GM20000 (cell line): ENCODE results near the gene RBMY1J.
"Not testable (repeated sequence)": the region's sequence is repeated elsewhere in the genome, so short reads cannot be mapped to it uniquely, and the experiment has no call there.

Experiments used
- DNase-seq: peaks from one replicate; pipeline ENCODE4 v3.0.0; 2012; ENCODE audit warnings: low spot score
- TF ChIP-seq, protein P1 (sequence below): IDR thresholded peaks from 2 replicates; pipeline ENCODE4 v1.5.1; 2012; ENCODE audit warnings: mild to moderate bottlenecking, control low read depth; ENCODE audit errors: extremely low read depth, missing control alignments

Gene RBMY1J

DNA sequence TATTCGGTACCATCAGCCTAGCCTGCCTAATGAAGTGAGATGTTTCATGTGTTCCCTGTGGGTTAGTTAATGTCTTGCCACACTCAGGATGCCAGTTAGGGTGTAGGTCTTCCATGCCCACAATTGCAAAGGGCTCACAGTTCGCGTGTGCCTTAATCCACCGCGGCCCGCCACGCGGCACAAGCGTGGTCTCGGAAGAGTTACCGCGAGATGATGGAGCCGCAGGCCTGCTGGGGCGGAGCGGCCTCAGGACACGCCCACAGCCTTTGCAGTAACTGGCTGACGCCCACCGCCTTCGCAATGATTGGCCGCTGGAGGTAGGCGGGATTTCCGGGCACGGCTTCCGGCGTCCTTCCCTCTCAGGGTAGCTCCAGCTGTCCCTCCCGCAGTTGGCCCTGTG is at the start of gene RBMY1J:
TSS of gene RBMY1J (plus strand) at position 301 of the 400 bp plus-strand sequence. CDS start 2,038 bp downstream, outside the sequence.
- not testable (repeated sequence) for DNase-seq

GRCh38 chrY:22367416-22367815 is 35.8 kb upstream of the RBMY1J start:
- DNase-seq, result no peak
- TF ChIP-seq, protein P1, sequence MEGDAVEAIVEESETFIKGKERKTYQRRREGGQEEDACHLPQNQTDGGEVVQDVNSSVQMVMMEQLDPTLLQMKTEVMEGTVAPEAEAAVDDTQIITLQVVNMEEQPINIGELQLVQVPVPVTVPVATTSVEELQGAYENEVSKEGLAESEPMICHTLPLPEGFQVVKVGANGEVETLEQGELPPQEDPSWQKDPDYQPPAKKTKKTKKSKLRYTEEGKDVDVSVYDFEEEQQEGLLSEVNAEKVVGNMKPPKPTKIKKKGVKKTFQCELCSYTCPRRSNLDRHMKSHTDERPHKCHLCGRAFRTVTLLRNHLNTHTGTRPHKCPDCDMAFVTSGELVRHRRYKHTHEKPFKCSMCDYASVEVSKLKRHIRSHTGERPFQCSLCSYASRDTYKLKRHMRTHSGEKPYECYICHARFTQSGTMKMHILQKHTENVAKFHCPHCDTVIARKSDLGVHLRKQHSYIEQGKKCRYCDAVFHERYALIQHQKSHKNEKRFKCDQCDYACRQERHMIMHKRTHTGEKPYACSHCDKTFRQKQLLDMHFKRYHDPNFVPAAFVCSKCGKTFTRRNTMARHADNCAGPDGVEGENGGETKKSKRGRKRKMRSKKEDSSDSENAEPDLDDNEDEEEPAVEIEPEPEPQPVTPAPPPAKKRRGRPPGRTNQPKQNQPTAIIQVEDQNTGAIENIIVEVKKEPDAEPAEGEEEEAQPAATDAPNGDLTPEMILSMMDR, result no peak

DNA sequence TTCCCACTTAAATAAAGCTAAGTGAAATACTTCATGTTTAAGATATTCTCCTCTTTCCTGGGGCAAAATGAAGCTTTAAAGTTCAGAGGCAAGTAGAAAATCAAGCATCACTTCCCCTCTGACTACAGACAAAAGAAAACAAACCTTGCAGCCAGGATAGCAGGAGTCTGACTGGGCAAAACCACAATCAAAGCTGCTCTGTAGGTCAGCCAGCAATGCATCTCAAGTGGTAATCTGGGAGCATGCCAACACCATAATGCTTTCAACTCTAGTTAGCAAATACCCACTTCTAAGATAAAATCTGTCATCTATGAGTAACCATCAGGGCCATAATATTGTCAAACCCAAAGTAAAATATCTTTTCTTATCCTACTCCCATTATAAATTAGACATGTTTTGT is 32.6 kb upstream of the RBMY1J start:
- no peak for DNase-seq
- TF ChIP-seq, protein P1, result no peak

GRCh38 chrY:22373494-22373893 is 29.7 kb upstream of the RBMY1J start:
- TF ChIP-seq, protein P1, result no peak
- no peak for DNase-seq

GRCh38 chrY:22444718-22445396 is 41.6 kb downstream of the RBMY1J start:
- not testable (repeated sequence) for DNase-seq

DNA sequence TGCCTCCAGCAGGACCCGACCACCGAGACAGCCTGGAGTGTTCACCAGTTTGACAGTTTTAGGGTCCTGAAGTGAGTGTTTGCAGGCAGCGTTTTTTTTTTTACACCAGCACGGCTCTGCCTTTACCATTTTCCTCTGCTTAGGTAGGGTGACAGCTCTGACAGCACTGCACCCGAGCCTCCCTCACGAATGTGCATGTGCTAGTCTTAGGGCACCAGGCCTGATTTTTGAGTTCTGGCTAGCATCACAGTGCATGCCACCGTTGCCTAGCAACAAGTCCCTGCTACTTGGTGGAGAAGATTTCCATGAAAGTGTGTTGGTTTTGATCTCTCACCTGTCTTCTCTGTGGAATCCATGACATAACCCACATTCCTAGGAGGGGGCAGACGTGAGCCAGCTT is 52.3 kb downstream of the RBMY1J start:
- not testable (repeated sequence) for DNase-seq

DNA sequence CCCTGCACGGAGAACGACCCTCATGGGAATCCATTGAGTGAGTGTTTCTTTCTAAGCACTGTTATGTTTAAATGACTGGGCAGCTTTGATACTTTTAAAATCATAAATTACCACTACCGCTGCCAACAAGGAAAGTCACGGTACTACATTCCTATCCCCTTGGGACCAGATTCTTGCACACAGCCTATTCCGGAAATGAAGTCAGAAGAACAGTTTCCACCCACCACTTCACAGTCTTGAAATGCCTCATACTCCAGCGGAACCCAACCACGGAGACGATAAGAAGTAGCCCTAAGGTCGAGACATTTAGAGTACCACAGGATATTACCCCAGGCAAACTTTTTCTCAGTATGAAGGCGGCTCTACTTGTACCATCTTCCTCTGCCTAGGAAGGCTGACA is 58.8 kb downstream of the RBMY1J start:
- DNase-seq, result not testable (repeated sequence)
